MCF 10A (cell line): Measurements from ENCODE around the gene IFT25. TPM values are rescaled to one million over a fixed set of nuclear protein-coding genes. Genes with fewer than 3 reads are reported as not detected.

Experiments
- BruUV-seq: library from RNA; stranded (reverse); fragments of 400-500 nt; replicated peaks from 2 replicates; lab custom pipeline; 2021; lab: Mats Ljungman, UMichigan
- CTCF ChIA-PET: fragments of 300-600 bp; sonication (Branson Sonifier 250); formaldehyde crosslinking; extraction: SDS; loops from one replicate; lab custom pipeline; 2021; ENCODE audit warnings: antibody characterized with exemption, inconsistent platforms; lab: Yijun Ruan, JAX
- POLR2A ChIA-PET: fragments of 300-600, 350-650 bp; sonication (Branson Sonifier 250); formaldehyde crosslinking; extraction: SDS; loops from one replicate; lab custom pipeline; 2020; ENCODE audit warnings: antibody characterized with exemption, inconsistent platforms; lab: Yijun Ruan, JAX
- DNase-seq: peaks from one replicate; pipeline ENCODE4 v3.0.0-alpha.2; 2018; ENCODE audit not compliant: unreplicated experiment
- H3K27ac Mint-ChIP-seq: one replicate; pipeline ENCODE4 v1.8.0; 2022; ENCODE audit warnings: mild to moderate bottlenecking, low read depth, mixed read lengths; ENCODE audit not compliant: unreplicated experiment
- H3K27me3 Mint-ChIP-seq: one replicate; pipeline ENCODE4 v1.8.0; 2022; ENCODE audit warnings: mixed read lengths; ENCODE audit not compliant: insufficient read depth, unreplicated experiment
- H3K36me3 Mint-ChIP-seq: one replicate; pipeline ENCODE4 v1.8.0; 2022; ENCODE audit warnings: mild to moderate bottlenecking, moderate library complexity, mixed read lengths; ENCODE audit not compliant: insufficient read depth, unreplicated experiment
- H3K4me1 Mint-ChIP-seq: one replicate; pipeline ENCODE4 v1.8.0; 2022; ENCODE audit warnings: mixed read lengths; ENCODE audit not compliant: insufficient read depth, unreplicated experiment
- H3K4me3 Mint-ChIP-seq: one replicate; pipeline ENCODE4 v1.8.0; 2022; ENCODE audit warnings: mild to moderate bottlenecking, moderate library complexity, mixed read lengths; ENCODE audit not compliant: unreplicated experiment
- H3K9me3 Mint-ChIP-seq: one replicate; pipeline ENCODE4 v1.8.0; 2022; ENCODE audit warnings: mixed read lengths; ENCODE audit not compliant: unreplicated experiment
- intact Hi-C: fragments of 100-400 bp; cut with micrococcal nuclease; formaldehyde crosslinking; loops from 2 replicates; pipeline ENCODE4 v1.14.1; 2022
- total RNA-seq: library from RNA; stranded (reverse); gene quantifications from 2 replicates; pipeline ENCODE4 v1.2.3, GENCODE V29; 2022
- TF ChIP-seq, protein P1 (sequence below): fragments of 200-600 bp; IDR thresholded peaks from one replicate; pipeline ENCODE4 v1.8.0; 2022; ENCODE audit warnings: antibody characterized with exemption, mild to moderate bottlenecking; ENCODE audit not compliant: unreplicated experiment

Gene IFT25
- total RNA-seq, 1 experiment from 2014 or later, result 22.3 TPM

GRCh38 chr1:53899708-53900107 lies 45.8 kb downstream of the IFT25 start:
- no peak overlapping the region for H3K27ac Mint-ChIP-seq
- intact Hi-C loops, result loop anchor here (5.0 kb wide), 1 partner anchor 237 kb away; no protein-coding TSS in a partner anchor
- peaks cover 6% of the 10 kb centered on the region for H3K4me1 Mint-ChIP-seq

GRCh38 chr1:53899206-53899628 lies 46.3 kb downstream of the IFT25 start:
- BruUV-seq, result no TSS peak
- no peaks in the 10 kb centered on the region for H3K9me3 Mint-ChIP-seq
- no peak overlapping the region for H3K4me3 Mint-ChIP-seq
- no peaks in the 10 kb centered on the region for H3K27me3 Mint-ChIP-seq
- no peak overlapping the region for H3K27ac Mint-ChIP-seq
- POLR2A ChIA-PET, result interaction anchor here (1.4 kb wide), 1 partner anchor 11 kb away, joined by 7 read pairs; no protein-coding TSS in a partner anchor
- CTCF ChIA-PET, result interaction anchor here (1.0 to 1.8 kb wide), 5 partner anchors 11 to 61 kb away, joined by 3 to 5 read pairs (median 4); no protein-coding TSS in a partner anchor
- no peak for DNase-seq
- TF ChIP-seq, protein P1, sequence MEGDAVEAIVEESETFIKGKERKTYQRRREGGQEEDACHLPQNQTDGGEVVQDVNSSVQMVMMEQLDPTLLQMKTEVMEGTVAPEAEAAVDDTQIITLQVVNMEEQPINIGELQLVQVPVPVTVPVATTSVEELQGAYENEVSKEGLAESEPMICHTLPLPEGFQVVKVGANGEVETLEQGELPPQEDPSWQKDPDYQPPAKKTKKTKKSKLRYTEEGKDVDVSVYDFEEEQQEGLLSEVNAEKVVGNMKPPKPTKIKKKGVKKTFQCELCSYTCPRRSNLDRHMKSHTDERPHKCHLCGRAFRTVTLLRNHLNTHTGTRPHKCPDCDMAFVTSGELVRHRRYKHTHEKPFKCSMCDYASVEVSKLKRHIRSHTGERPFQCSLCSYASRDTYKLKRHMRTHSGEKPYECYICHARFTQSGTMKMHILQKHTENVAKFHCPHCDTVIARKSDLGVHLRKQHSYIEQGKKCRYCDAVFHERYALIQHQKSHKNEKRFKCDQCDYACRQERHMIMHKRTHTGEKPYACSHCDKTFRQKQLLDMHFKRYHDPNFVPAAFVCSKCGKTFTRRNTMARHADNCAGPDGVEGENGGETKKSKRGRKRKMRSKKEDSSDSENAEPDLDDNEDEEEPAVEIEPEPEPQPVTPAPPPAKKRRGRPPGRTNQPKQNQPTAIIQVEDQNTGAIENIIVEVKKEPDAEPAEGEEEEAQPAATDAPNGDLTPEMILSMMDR, result no peak
- H3K4me1 Mint-ChIP-seq, result peaks cover 6% of the 10 kb centered on the region
- H3K36me3 Mint-ChIP-seq, result no peaks in the 10 kb centered on the region
- intact Hi-C loops, result no loop called here

More at GRCh38 chr1:53899708-53900107, 45.8 kb downstream of the IFT25 start:
- ChIA-PET CTCF (interaction anchor here (0.8 to 1.8 kb wide), 6 partner anchors 12 to 60 kb away, joined by 3 to 5 read pairs (median 4); no protein-coding TSS in a partner anchor), POLR2A (interaction anchor here (1.4 to 1.8 kb wide), 2 partner anchors 11 to 45 kb away, joined by 6 to 7 read pairs; partner anchors contain the start of gene IFT25)
- no peaks in the 10 kb centered on the region for H3K36me3 Mint-ChIP-seq
- no peaks in the 10 kb centered on the region for H3K27me3 Mint-ChIP-seq
- H3K9me3 Mint-ChIP-seq, result no peaks in the 10 kb centered on the region
- no peak overlapping the region for H3K4me3 Mint-ChIP-seq
- TF ChIP-seq, protein P1, result no peak
- DNase-seq, result no peak
- no TSS peak for BruUV-seq

DNA sequence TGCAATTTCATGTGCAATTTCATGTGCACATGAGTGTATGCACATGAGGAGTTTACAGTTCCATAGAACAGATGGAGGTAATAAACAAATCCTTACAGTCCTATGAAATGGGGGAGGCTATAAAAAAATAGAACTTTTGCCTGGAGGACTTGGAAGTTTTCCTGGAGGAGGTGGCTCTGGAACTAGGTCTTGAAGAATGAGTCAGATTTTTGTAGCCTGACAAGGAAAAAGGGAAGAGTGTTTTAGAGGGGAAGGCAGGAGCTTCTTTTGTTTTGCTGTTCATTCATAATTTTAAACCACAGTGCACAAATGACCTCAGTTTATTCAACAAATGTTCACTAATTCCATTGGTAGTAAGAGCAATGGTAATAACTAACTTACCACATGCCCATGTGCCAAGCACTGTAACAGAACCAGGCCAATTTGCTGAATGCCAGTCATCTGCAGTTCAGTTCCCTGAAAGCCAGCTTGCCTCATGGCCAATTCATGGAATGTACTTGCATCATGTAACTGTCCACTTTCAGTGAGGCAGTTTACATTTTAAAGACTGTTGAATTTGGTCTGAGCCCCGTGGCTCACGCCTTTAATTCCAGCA lies 48.8 kb downstream of the IFT25 start:
- TF ChIP-seq, protein P1, result no peak
- Mint-ChIP-seq H3K4me1 (peaks cover 6% of the 10 kb centered on the region), H3K36me3 (no peaks in the 10 kb centered on the region), H3K27me3 (no peaks in the 10 kb centered on the region), H3K4me3 (no peak overlapping the region), H3K9me3 (no peaks in the 10 kb centered on the region), H3K27ac (peak overlapping the region; percentile 36)
- DNase-seq, result peak; percentile 66
- ChIA-PET POLR2A (interaction anchor here (0.6 to 1.4 kb wide), 8 partner anchors 15 to 59 kb away, joined by 3 to 5 read pairs (median 3); partner anchors contain the start of genes IFT25, LRRC42 and NDC1), CTCF (interaction anchor here (0.7 to 1.8 kb wide), 3 partner anchors 13 to 63 kb away, joined by 3 to 6 read pairs (median 4); no protein-coding TSS in a partner anchor)
- intact Hi-C loops, result no loop called here
- no TSS peak for BruUV-seq

- TF ChIP-seq, protein P1, result no peak
- H3K36me3 Mint-ChIP-seq, result no peaks in the 10 kb centered on the region
- no peaks in the 10 kb centered on the region for H3K9me3 Mint-ChIP-seq
- H3K4me3 Mint-ChIP-seq, result no peak overlapping the region
- CTCF ChIA-PET, result interaction anchor here (1.0 to 1.3 kb wide), 3 partner anchors 17 to 64 kb away, joined by 3 to 5 read pairs (median 4); no protein-coding TSS in a partner anchor
- no peak for DNase-seq
- peak overlapping the region; percentile 4 for H3K27ac Mint-ChIP-seq
- no peaks in the 10 kb centered on the region for H3K27me3 Mint-ChIP-seq
- no TSS peak for BruUV-seq
- H3K4me1 Mint-ChIP-seq, result peaks cover 6% of the 10 kb centered on the region
- POLR2A ChIA-PET, result interaction anchor here (0.6 to 1.3 kb wide), 3 partner anchors 14 to 1278 kb away, joined by 3 to 5 read pairs (median 3); partner anchors contain the start of gene IFT25
- intact Hi-C loops, result no loop called here
These were observed 50.1 kb downstream of the IFT25 start for GRCh38 chr1:53895421-53895820.
